GM21737 (cell line): ENCODE measurements around the gene NCOA1.
"Not testable (repeated sequence)": the region's sequence is repeated elsewhere in the genome, so short reads cannot be mapped to it uniquely, and the experiment has no call there.

Experiments used
- ATAC-seq: cut with Tn5 transposase; IDR thresholded peaks from one replicate; pipeline ENCODE4 v1.9.1; 2021; ENCODE audit warnings: mild to moderate bottlenecking, moderate library complexity; ENCODE audit not compliant: unreplicated experiment

NCOA1 gene

GRCh38 chr2:24771764-24772586 lies 280.9 kb downstream of the NCOA1 start:
- no peak for ATAC-seq

- no peak for ATAC-seq
These were observed 283.3 kb downstream of the NCOA1 start for GRCh38 chr2:24774373-24774772.

- no peak for ATAC-seq
These were observed 288.1 kb downstream of the NCOA1 start for GRCh38 chr2:24779116-24779515.

GRCh38 chr2:24783641-24784040 lies 292.6 kb downstream of the NCOA1 start:
- no peak for ATAC-seq

GRCh38 chr2:24785671-24786321 lies 294.7 kb downstream of the NCOA1 start:
- no peak for ATAC-seq

GRCh38 chr2:24787532-24787931 lies 296.5 kb downstream of the NCOA1 start:
- ATAC-seq: no peak

- no peak for ATAC-seq
These were observed 297.8 kb downstream of the NCOA1 start for GRCh38 chr2:24788816-24789215.

GRCh38 chr2:24791452-24791851 lies 300.4 kb downstream of the NCOA1 start:
- no peak for ATAC-seq

GRCh38 chr2:24792542-24792873 lies 301.5 kb downstream of the NCOA1 start:
- ATAC-seq: no peak

- peak; percentile 91 for ATAC-seq
These were observed 302.1 kb downstream of the NCOA1 start, which contains the start of the genes CENPO and PTRHD1 for GRCh38 chr2:24792874-24793760. CENPO (plus strand) TSS chr2:24793425; CDS start chr2:24793920, 495 bp downstream. PTRHD1 (minus strand) TSS chr2:24793391; CDS start chr2:24793377, 14 bp downstream.

GRCh38 chr2:24793761-24794435 lies 302.8 kb downstream of the NCOA1 start:
- ATAC-seq: no peak

GRCh38 chr2:24797644-24798043 lies 306.6 kb downstream of the NCOA1 start:
- ATAC-seq: no peak

GRCh38 chr2:24800487-24800886 lies 309.4 kb downstream of the NCOA1 start:
- not testable (repeated sequence) for ATAC-seq

- ATAC-seq: not testable (repeated sequence)
These were observed 315.0 kb downstream of the NCOA1 start for GRCh38 chr2:24805811-24806660.

- ATAC-seq: no peak
These were observed 315.6 kb downstream of the NCOA1 start for GRCh38 chr2:24806661-24807036.

- no peak for ATAC-seq
These were observed 318.4 kb downstream of the NCOA1 start for GRCh38 chr2:24809316-24810007.

- no peak for ATAC-seq
These were observed 322.7 kb downstream of the NCOA1 start for GRCh38 chr2:24813691-24814137.

GRCh38 chr2:24814516-24814915 lies 323.5 kb downstream of the NCOA1 start:
- no peak for ATAC-seq

GRCh38 chr2:24815171-24815570 lies 324.1 kb downstream of the NCOA1 start:
- no peak for ATAC-seq
